Measurements from ENCODE around the gene THSD4. TPM values are rescaled to one million over a fixed set of nuclear protein-coding genes. Genes with fewer than 3 reads are reported as not detected.

Gene THSD4
- total and polyA plus RNA-seq, 2 of the 4 experiments (the other 2 are of a cell fraction): 25.5 to 31.1 TPM

DNA sequence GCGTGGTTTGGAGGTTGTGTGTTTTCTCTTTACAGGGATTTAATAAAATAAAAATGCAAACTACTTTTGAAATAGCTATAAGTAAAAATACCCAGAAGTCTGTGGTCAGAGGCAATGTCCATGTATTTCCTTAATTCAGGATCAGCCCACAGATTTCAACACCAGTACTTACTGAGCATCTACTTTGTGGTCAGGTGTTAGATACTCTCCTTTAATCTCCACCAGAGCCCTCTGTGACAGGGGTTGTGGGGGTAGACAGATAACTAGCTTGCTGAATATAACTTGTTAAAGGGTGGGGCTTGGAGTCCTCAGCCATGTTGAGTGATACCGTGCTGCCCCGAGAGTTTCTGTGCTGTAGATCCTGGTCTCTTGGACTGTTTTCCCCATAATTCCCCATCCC is 451.0 kb downstream of the THSD4 start:
- Histone ChIP-seq H3K27ac (ENCODE audit: insufficient read depth, low read length) (no peak overlapping the region), H2BK20ac (ENCODE audit: low read depth, low read length) (no peak overlapping the region), H2BK5ac (ENCODE audit: low read depth, low read length, poor library complexity, severe bottlenecking) (no peak overlapping the region), H4K91ac (ENCODE audit: insufficient read depth, low read depth, low read length) (no peak overlapping the region), H2BK15ac (ENCODE audit: low read depth, low read length) (no peak overlapping the region), H3K9me1 (ENCODE audit: insufficient read depth, low read length) (peaks cover 8% of the 10 kb centered on the region), H3K4me3 (ENCODE audit: insufficient read depth, low read depth, low read length) (no peak overlapping the region), H3K4ac (ENCODE audit: low read depth, low read length) (no peak overlapping the region), H4K8ac (ENCODE audit: low read depth in 2 of 2, low read length in 2 of 2) (no peak overlapping the region), H3K56ac (ENCODE audit: extremely low read depth, insufficient read depth, low read length) (no peak overlapping the region), H2BK120ac (ENCODE audit: low read depth, low read length) (no peak overlapping the region), H3K36me3 (ENCODE audit: control insufficient read depth, insufficient read depth, low read length) (peaks cover 4% of the 10 kb centered on the region), H2AFZ (replicated peaks; ENCODE audit: low read length, poor library complexity) (no peak overlapping the region), H3K9me3 (ENCODE audit: control insufficient read depth, insufficient read depth, low read length) (no peaks in the 10 kb centered on the region), H3K9ac (ENCODE audit: low read depth, low read length) (no peak overlapping the region), H3K18ac (ENCODE audit: low read depth, low read length) (no peak overlapping the region), H3K79me1 (ENCODE audit: low read depth in 1 of 2, low read length in 2 of 2) (peaks cover 0 to 10% of the 10 kb centered on the region in 2 experiments; a peak in 2 of 4 replicates), H3K23ac (ENCODE audit: low read depth, low read length) (no peak overlapping the region), H4K5ac (ENCODE audit: low read depth, low read length) (no peak overlapping the region), H2AK9ac (replicated peaks; ENCODE audit: low read depth, low read length, poor library complexity) (no peak overlapping the region), H2AK5ac (ENCODE audit: low read depth, low read length) (no peak overlapping the region), H3K4me2 (ENCODE audit: low read depth, low read length) (no peak overlapping the region), H3K14ac (replicated peaks; ENCODE audit: low read depth, low read length) (no peak overlapping the region), H4K20me1 (ENCODE audit: insufficient read depth, low read length) (peaks cover 25% of the 10 kb centered on the region; the same call in 1 of the 2 replicates), H3K4me1 (ENCODE audit: control insufficient read depth, insufficient read depth, low read length) (peaks cover 7% of the 10 kb centered on the region; the same call in 1 of the 2 replicates), H3K27me3 (ENCODE audit: control insufficient read depth, insufficient read depth, low read length) (peaks cover 4% of the 10 kb centered on the region; the same call in 1 of the 2 replicates)
- BruUV-seq (replicated peaks): no TSS peak
- ChIA-PET POLR2A (ENCODE audit: unreplicated experiment) (no interaction called here), CTCF (interaction anchor here (0.8 kb wide), 1 partner anchor 9 kb away, joined by 3 read pairs; no protein-coding TSS in a partner anchor)
- DNase-seq: no peak
- dilution Hi-C loops (cut with HindIII; ENCODE audit: low sequenced_read_pairs, unreplicated experiment) (no loop called here), intact Hi-C loops (cut with micrococcal nuclease) (no loop called here), in situ Hi-C loops (cut with MboI; ENCODE audit: low sequenced_read_pairs) (no loop called here)
- TF ChIP-seq MXI1 (IDR thresholded peaks at IDR 0.05; ENCODE audit: borderline replicate concordance, low read depth, low read length) (no peak), BHLHE40 (IDR thresholded peaks at IDR 0.05; ENCODE audit: low read depth, low read length) (no peak), MAZ (IDR thresholded peaks at IDR 0.05; ENCODE audit: borderline replicate concordance, low read depth, low read length) (no peak)
- TF ChIP-seq, protein P1, sequence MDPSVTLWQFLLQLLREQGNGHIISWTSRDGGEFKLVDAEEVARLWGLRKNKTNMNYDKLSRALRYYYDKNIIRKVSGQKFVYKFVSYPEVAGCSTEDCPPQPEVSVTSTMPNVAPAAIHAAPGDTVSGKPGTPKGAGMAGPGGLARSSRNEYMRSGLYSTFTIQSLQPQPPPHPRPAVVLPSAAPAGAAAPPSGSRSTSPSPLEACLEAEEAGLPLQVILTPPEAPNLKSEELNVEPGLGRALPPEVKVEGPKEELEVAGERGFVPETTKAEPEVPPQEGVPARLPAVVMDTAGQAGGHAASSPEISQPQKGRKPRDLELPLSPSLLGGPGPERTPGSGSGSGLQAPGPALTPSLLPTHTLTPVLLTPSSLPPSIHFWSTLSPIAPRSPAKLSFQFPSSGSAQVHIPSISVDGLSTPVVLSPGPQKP (IDR thresholded peaks at IDR 0.05; ENCODE audit: borderline replicate concordance, low read depth, low read length): no peak
- no CpG with 5 or more reads among the region's 3 CpGs for WGBS, 2 experiments (ENCODE audit: extremely low coverage in 2 of 2, insufficient read length in 1 of 2)
- ATAC-seq (ENCODE audit: low read depth): no peak

All from IMR-90 (cell line).